ENCODE data around the gene IARS2.
A peak's percentile ranks its signal among the peaks of the same experiment; 100 is the strongest.
"Not testable (repeated sequence)": the region's sequence is repeated elsewhere in the genome, so short reads cannot be mapped to it uniquely, and the experiment has no call there.

Gene IARS2

GRCh38 chr1:220094016-220094911 is at the start of gene IARS2:
TSS of gene IARS2 (plus strand) at chr1:220094132. CDS start at chr1:220094217, 85 bp downstream.
- peak; percentile 92 for DNase-seq

GRCh38 chr1:220044678-220045355 is 49.1 kb upstream of the IARS2 start:
- no peak for DNase-seq

DNA sequence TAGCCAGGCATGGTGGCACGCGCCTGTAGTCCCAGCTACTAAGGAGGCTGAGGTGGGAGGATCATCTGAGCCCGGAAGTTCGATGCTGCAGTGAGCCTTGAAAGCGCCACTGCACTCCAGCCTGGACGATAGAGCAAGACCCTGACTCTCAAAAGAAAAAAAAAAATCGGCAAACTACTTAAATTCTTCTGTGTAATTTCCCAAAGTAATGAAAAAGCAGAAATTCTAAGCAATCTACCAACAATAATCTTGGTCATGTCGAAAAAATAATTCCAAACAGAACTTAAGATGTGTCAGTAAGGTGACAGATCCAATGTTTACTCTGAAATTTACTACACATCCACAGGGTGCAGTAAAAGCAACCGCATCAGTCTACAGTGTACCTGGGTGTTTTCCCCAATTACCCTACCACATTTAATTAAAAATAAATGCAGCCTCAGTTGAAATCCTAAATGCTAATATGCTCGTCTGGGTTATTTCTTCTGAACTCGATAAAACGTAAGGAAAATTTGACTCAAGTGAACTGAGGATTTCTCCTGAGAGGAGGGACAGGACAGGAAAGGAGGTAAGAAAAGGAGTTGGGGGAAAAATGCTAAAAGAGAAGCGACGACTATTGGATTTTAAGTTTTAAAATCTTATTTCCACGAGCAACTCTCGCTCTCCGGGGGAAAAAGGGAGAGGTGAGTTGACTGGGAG is 48.4 kb upstream of the IARS2 start:
- DNase-seq, result no peak

GRCh38 chr1:220046052-220046930 is 47.6 kb upstream of the IARS2 start, which contains the start of gene EPRS1:
TSS of gene EPRS1 (minus strand) at chr1:220046505. CDS start at chr1:220046388, 117 bp downstream.
- DNase-seq, result peak; percentile 89

DNA sequence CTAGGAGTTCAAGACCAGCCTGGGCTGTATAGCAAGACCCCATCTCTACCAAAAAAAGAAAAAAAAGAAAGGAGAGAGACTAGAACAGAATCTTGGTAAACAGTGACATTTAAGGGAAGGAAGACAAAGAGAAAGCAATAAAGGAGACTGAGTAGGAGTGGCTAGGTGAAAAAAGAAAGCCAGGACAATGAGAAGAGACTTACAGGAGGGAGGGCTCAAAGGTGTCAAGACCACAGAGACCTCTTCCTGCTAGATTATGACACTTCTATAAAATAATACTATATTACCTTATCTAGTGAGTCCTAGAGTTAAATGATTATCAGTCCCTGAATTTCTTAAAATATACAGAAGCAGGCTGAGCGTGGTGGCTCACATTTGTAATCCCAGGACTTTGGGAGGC is 37.6 kb upstream of the IARS2 start:
- DNase-seq, result no peak

GRCh38 chr1:220060876-220061275 is 33.1 kb upstream of the IARS2 start:
- no peak for DNase-seq

DNA sequence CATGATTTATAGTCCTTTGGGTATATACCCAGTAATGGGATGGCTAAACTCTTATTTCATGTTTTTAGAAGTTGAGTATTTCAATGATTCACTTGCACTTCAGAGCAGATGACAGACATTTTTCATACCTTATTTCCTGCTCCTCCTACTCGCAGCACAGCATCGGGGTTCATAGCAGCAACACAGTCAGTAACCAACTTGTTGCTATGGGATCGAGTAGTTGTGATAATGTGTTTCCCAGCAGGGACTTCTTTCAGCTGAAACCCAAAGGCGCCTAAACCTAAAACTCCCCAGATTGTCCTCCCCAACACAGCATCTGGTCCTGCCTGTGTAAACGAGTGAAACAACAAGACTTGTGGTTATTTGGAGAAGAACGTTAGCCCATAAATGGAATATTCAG is 31.3 kb upstream of the IARS2 start:
- no peak for DNase-seq

- no peak for DNase-seq
Observed at GRCh38 chr1:220067269-220068204, 26.4 kb upstream of the IARS2 start.

GRCh38 chr1:220076861-220077762 is 16.8 kb upstream of the IARS2 start:
- DNase-seq, result no peak

- no peak for DNase-seq
Observed at GRCh38 chr1:220077887-220078286, 16.0 kb upstream of the IARS2 start.

DNA sequence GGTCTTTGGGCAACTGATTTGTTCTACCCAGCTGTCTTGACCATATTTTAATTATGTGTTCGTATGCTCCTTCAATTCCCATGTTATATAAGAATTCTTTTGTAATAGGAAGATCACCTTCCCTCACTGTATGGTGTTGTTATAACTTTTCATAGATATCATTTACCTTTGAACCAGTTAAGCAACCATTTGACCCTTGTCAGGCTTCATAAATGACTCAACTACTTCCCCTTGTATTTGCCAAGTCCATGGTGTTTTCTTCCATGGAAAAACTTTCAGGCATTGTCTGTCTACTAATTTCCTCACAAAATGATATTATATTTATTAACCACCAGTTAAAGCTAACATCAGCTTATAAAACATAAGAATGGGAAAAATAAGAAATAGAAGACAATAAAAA is 9.5 kb upstream of the IARS2 start:
- no peak for DNase-seq

- not testable (repeated sequence) for DNase-seq
Observed at GRCh38 chr1:220086261-220086686, 7.7 kb upstream of the IARS2 start.

- peak; percentile 98 for DNase-seq
Observed at GRCh38 chr1:220089650-220090556, 4.0 kb upstream of the IARS2 start, which contains the start of gene BPNT1. TSS of gene BPNT1 (minus strand) at chr1:220089788. CDS start at chr1:220079846, 9,942 bp downstream.

DNA sequence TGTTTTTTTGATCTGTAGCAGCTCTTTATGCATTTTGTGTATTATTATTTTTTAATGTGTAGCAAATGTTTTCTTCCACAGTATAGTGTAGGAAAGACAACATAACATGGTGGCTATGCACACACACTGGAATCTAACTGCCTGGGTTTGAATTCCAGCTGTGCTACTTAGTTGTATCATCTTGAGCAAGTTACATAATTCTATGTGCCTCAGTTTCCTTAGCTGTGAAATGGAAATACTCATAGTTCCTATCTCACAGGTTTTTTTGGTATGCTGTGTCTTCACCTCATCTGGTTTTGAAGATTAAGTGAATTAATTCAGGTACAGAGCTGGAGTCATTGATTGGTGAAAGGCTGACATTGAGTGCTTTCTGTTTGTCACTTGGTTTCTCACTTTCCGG is 1.2 kb upstream of the IARS2 start:
- no peak for DNase-seq

DNA sequence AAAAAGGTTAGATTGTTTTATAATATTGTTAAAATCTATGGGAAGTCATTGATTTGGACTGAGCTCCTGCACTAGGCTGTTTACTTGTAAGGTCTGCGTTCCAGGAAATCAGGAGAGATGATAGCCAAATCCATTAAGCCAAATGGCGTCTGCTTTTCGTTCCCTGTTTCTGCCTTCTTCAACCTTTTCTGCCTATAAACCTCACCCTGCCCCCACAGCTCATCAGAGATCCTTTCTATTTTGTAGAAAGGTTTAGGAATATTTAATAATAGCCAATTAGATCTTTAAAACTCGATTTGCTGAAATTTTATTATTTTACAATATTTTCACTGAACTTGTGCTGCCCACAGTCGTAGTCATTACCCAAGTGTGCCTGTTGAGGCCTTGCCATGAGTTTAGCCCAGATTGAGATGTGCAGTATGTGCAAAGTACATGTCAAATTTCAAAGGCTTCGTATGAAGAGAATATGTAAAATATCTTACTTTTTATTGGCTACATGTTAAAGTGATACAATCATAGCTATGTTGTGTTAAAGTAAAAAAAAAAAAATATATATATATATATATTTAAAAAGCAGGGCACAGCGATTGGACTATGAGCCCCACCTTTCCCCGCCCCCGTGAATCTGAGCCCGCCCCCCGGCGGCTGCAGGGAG is 444 bp upstream of the IARS2 start:
- no peak for DNase-seq

DNA sequence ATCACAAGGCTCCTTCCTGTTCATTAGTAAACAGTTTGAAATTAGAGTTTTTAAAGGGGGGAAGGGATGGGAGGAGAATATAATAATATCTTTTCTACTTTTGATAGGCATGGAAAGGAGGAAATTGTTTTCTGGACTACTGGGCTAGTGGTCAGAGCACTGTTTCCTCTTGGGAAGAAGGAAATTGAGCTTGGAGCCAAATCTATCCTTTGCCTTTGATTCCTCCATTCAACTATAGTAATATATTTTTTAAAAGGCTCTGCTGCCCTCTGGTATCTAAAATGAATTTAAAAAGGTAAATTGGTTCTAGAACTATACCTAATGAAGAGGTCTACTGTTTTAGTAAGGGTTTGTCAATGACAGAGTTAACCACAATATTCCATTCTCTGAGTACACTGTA is 5.9 kb downstream of the IARS2 start:
- no peak for DNase-seq

DNA sequence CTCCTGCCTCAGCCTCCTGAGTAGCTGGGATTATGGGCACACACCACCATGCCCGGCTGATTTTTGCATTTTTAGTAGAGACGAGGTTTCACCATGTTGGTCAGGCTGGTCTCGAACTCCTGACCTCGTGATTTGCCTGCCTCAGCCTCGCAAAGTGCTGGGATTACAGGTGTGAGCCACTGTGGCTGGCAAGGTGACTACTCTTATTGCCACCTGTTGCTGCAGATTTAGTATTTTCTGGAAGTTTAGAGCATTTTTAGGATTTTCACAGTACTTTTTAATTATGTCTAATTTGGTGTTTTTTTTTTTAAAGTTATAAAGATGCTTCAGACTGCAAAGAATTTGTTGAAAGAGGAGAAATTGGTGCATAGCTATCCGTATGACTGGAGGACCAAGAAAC is 16.5 kb downstream of the IARS2 start:
- not testable (repeated sequence) for DNase-seq

DNA sequence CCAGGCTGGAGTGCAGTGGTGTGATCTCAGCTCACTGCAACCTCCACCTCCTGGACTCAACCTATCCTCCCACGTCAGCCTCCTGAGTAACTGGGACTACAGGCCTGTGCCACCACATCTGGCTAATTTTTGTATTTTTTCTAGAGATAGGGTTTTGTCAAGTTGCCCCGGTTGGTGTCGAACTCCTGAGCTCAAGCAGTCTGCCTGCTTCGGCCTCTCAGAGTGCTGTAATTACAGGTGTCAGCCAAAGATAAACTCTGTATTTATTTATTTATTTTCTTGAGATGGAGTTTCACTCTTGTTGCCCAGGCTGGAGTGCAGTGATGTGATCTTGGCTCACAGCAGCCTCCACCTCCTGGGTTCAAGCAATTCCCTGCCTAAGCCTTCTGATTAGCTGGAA is 18.7 kb downstream of the IARS2 start:
- not testable (repeated sequence) for DNase-seq
